ENCODE data around the gene SLC15A2.
"Not testable (repeated sequence)": the region's sequence is repeated elsewhere in the genome, so short reads cannot be mapped to it uniquely, and the experiment has no call there.

The SLC15A2 gene

DNA sequence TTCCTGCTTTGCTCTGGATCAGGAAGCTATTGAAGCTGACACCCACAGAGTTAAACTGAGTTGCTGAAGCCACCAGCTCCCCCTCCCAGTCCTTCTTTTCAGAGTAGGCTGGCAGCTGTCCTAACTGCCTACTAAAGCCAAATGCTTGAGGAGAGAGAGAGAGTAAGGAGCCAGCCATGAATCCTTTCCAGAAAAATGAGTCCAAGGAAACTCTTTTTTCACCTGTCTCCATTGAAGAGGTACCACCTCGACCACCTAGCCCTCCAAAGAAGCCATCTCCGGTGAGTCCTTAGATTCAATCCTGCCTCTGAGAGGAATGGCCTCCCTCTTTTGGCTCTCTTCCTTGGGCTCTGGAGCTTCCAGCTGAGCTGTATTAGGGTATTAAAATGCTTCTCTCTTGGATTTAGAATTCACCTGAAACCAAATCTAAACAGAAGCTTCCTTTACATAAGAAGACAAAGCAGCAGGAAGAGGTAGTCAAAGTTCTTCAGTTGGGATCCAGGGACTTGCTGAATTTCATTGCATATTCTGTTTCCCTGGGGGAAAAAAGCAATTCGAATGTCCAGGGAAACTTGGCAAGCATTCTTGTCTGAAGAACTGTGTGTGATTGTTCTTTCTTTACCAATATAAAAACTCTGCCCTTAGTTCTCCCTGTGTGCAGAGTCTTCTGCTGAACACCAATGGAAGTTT lies at the start of gene SLC15A2:
TSS of gene SLC15A2 (plus strand) at position 101 of the 690 bp plus-strand sequence. CDS start at position 177, 76 bp downstream.
- no peak for DNase-seq

- no peak for DNase-seq
Observed at GRCh38 chr3:121844892-121845291, 49.3 kb upstream of the SLC15A2 start.

- DNase-seq = no peak
Observed at GRCh38 chr3:121852256-121852655, 41.9 kb upstream of the SLC15A2 start.

- no peak for DNase-seq
Observed at GRCh38 chr3:121855555-121855954, 38.6 kb upstream of the SLC15A2 start.

GRCh38 chr3:121857778-121858177 lies 36.4 kb upstream of the SLC15A2 start:
- not testable (repeated sequence) for DNase-seq

GRCh38 chr3:121863247-121863646 lies 31.0 kb upstream of the SLC15A2 start:
- DNase-seq = not testable (repeated sequence)

DNA sequence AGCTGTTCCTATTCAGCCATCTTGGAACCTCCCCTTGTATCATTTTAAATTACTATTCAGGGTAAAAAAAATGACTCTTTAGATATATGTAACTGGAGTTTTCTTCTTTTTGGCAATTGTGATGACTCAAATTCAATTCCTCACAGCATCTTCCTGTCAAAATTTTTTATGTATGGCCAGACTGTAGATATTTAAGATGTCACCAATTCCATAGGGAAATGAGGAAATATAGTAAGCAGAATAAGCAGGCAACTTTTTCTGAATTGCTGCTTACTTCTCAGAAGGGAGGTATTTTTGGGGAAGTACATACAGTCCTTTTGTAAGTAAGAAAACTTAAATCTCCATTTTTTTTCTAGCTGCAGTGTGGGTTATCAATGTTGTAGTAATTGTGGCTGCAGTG lies 30.4 kb upstream of the SLC15A2 start:
- DNase-seq = no peak

GRCh38 chr3:121869736-121870135 lies 24.5 kb upstream of the SLC15A2 start:
- no peak for DNase-seq

DNA sequence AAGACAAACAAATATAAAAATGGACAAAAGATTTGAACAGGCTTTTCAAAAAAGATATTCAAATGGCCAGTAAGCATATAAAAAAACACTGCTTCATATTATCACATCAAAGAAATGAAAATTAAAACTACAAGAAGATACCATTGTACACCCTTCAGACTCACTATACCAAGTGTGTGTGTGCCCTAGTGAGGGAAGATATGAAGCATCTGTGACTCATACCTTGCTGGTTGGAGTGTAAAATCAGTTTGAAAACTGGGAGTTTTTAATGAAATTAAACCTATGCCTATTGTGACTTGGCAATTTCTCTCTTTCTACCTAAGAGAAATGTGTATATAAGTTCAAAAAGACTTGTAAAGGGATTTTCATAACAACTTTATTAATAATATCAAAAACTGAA lies 23.5 kb upstream of the SLC15A2 start:
- no peak for DNase-seq

GRCh38 chr3:121871430-121871829 lies 22.8 kb upstream of the SLC15A2 start:
- no peak for DNase-seq

DNA sequence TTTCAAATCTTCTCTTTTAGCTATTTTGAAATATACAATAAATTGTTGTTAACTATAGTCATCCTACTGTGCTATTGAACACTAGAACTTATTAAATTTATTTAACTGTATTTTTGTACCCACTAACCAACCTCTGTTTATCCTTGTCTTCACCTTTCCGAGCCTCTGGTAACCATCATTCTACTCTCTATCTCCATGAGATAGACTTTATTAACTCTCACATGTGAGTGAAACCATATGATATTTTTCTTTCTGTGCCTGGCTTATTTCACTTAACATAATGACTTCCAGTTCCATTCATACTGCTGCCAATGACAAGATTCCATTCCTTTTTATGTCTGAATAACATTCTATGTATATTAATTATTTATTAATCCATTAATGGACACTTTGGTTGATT lies 15.8 kb upstream of the SLC15A2 start:
- no peak for DNase-seq

DNA sequence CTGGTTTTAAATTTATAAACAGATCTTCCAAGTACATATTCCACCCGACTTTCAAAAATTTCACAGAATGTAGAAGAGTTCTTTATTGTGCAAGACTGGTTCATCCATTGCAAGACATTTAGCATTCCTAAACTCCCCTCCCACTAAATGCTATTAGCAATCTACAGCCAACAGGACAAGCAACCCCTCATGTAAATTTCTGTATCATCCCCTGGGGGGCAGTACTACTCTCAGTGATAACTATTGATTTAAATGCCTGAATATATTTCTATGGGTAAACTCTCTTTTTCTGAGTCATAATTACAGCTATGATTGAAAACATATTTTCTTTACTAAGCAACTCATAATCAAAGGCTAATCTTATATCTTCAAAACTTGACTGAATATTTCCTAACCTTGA lies 10.7 kb upstream of the SLC15A2 start:
- DNase-seq = no peak

- no peak for DNase-seq
Observed at GRCh38 chr3:121885386-121885785, 8.8 kb upstream of the SLC15A2 start.

GRCh38 chr3:121895121-121895520 lies 920 bp downstream of the SLC15A2 start:
- DNase-seq = no peak

DNA sequence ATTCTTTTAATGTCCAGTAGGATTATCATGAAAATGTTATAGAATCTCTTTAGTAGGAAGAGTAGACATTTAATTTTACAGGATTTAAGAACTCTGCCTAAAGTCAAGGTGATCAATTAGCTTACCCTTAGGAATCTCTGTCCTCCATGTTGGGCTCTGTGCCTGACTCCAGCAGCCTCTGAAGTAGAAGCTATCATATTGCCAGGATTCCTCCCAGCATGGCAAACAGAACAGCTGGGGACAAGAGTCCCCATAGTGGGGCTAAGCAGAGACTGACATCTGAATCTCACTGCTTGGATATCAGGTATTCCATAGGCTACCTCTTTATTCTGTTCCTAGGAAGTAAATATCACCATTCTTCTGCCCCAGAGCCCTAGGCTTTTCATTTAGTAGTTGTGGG lies 1.5 kb downstream of the SLC15A2 start:
- DNase-seq = no peak

GRCh38 chr3:121896823-121897222 lies 2.6 kb downstream of the SLC15A2 start:
- DNase-seq = no peak

DNA sequence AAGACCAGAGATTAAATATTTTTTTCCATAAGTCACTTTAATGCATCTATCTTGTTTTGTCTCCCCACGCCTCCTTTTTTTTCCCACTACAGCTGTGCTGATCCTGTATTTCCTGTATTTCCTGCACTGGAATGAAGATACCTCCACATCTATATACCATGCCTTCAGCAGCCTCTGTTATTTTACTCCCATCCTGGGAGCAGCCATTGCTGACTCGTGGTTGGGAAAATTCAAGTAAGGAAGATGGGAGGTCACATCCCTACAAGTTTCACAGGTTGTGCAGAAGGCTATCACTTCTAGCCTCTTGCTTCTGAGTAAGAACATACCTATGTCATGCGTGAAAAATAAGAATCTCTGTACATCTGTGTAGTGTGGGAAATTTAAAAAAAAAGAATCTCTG lies 3.1 kb downstream of the SLC15A2 start:
- no peak for DNase-seq

- DNase-seq = no peak
Observed at GRCh38 chr3:121913305-121913990, 19.2 kb downstream of the SLC15A2 start.

DNA sequence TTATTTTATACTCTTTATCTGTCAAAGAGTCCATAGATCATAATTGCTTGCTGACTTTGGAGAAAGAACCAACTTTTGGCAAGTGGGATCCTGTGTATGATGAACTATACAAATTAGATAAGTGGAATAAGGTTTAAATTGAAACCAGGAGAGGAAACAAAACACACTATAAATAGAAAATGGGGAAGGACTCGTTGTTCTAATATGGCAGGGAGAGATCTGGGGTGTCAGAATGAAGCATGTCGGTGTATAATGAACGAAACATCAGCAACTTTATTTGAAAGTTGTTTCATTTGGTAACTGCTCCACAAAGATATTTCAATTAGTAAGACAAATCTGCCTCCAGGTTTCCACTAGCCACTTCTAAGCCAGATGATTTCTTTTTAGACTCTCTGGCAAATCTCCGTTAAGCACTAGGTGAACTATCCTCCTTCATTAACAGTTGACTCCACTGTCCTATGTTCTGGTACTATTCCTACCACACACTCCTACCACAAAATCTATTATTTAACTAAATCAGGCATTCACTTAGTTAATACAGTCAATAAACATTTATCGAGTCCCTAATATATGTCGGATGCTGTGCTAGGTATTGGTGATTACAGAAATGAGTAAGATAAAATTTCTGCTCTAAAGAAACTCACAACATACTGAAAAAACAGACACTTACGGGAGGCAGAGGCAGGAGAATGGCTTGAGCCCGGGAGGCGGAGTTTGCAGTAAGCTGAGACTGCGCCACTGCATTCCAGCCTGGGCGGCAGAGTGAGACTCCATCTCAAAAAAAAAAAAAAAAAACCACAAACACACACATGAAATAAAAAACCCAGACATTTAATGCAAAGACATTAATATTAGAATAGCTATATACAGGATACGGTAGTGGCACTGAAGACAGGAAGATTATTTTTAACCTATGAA lies 20.1 kb downstream of the SLC15A2 start:
- DNase-seq = no peak

DNA sequence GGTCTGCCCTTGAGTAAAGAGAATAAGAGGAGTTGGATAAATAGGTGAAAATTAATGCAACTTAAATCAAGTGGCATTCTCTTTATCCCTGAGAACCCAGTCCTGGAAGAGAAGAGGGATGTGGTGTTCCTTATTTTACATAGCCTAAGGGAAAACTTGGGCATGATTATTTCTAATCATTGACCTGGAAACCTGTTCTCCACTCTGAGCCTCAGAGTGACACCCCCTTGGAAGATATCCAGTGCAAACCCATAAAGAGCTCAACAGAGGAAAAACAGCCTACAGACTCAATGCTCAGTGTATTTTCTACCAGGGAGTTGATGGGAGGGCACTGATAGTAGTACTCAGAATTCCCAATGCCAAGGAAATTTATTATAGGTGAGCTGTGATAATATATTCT lies 22.0 kb downstream of the SLC15A2 start:
- DNase-seq = no peak

DNA sequence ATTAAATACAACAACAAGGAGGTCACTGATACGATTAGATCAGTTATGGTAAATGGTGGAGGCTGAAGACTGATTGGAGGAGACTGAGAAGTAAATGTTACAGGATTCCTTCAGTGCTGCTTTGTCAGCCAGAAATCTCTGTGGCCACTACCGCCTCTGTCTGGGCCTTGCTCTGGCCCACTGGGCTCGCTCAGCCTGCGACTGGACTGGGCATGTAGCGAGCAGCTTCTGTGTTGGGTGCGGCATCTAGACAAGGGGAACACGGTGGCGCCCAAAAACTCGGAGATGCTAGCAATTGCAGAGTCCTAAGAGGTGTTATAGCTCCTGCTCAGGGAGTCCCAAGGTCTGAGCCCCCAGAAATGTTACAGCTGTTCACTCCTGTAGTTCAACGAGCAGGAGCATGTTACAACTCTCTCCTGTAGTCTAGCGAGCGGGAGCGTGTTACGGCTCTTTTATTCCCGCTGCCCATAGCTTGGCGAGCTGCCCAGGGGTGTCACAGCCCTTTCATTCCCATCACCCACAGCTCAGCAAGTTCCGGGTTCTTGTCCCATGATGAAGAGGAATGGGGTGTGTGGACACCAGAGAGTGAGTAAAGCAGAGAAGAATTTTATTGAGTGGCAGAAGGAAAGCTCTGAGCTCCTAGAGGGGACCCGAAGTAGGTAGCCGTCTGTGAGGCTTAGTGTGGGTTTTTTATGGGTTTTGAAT lies 24.7 kb downstream of the SLC15A2 start:
- no peak for DNase-seq

DNA sequence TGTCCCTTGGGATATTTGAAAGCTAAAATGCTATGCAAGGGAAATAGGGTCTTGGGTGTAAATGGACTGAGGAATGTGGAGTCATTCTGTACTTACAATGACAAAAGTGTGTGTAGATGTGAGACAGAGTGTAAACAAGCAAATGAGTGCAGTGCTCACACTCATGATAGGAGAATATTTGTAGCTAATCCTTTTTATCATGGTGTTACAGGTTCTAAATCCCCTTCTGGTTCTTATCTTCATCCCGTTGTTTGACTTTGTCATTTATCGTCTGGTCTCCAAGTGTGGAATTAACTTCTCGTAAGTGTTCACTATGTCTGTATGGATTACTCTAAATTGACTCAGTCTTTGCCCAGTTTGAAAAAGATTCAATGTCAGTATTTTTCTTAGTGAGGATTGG lies 30.5 kb downstream of the SLC15A2 start:
- DNase-seq = no peak

DNA sequence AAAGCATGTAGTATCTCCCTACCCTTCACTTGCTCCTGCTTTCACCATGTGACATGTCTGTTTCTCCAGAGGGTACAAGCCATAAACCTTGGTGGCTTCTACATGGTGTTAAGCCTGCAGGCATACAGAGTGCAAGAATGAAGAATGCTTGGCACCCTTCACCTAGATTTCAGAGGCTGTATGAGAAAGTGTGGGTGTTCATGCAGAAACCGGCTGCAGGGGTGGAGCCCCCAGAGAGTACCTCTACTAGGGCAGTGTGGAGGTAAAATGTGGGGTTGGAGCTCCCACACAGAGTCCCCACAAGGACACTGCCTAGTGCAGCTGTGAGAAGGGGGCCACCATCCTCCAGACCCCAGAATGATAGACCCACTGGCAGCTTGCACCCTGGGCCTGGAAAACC lies 32.2 kb downstream of the SLC15A2 start:
- DNase-seq = no peak
